ENCODE data around the gene KRTAP3-1.

DNA sequence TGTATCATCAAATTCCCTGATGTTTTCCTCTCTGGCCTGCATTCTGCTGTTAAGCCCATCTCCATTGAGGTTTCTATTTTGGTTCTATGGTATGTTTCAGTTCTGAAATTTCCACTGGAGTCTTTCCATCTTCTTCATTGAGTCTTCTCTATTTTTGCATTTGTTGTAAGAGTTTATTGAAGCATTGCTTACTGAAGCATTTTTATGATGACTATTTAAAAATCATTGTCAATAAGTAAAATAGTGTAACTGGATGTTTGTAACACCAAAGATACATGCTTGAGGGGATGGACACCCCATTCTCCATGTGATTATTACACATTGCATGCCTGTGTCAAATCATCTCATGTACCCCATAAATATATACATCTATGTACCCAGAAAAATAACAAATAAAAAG, 33.4 kb downstream of the KRTAP3-1 start:
- TF ChIP-seq, protein P1, sequence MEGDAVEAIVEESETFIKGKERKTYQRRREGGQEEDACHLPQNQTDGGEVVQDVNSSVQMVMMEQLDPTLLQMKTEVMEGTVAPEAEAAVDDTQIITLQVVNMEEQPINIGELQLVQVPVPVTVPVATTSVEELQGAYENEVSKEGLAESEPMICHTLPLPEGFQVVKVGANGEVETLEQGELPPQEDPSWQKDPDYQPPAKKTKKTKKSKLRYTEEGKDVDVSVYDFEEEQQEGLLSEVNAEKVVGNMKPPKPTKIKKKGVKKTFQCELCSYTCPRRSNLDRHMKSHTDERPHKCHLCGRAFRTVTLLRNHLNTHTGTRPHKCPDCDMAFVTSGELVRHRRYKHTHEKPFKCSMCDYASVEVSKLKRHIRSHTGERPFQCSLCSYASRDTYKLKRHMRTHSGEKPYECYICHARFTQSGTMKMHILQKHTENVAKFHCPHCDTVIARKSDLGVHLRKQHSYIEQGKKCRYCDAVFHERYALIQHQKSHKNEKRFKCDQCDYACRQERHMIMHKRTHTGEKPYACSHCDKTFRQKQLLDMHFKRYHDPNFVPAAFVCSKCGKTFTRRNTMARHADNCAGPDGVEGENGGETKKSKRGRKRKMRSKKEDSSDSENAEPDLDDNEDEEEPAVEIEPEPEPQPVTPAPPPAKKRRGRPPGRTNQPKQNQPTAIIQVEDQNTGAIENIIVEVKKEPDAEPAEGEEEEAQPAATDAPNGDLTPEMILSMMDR (IDR thresholded peaks at IDR 0.05): no peak
- TF ChIP-seq POLR2A (IDR thresholded peaks at IDR 0.05): no peak

All from testis (tissue), 2 donors.